BLaER1 (cell line): ENCODE data around the gene ADIRF.
"Not testable (repeated sequence)": the region's sequence is repeated elsewhere in the genome, so short reads cannot be mapped to it uniquely, and the experiment has no call there.

ENCODE experiments used
- H3K27ac ChIP-seq: shearing (Covaris generic); formaldehyde crosslinking; 2 replicates; pipeline ENCODE4 v1.8.1; 2022
- H3K27me3 ChIP-seq: shearing (Covaris generic); formaldehyde crosslinking; 2 replicates; pipeline ENCODE4 v1.8.1; 2022
- H3K36me3 ChIP-seq: shearing (Covaris generic); formaldehyde crosslinking; 2 replicates; pipeline ENCODE4 v1.8.1; 2022
- H3K4me1 ChIP-seq: shearing (Covaris generic); formaldehyde crosslinking; 2 replicates; pipeline ENCODE4 v1.8.1; 2022
- H3K4me2 ChIP-seq: shearing (Covaris generic); formaldehyde crosslinking; 2 replicates; pipeline ENCODE4 v1.8.1; 2022
- H3K4me3 ChIP-seq: shearing (Covaris generic); formaldehyde crosslinking; 2 replicates; pipeline ENCODE4 v1.8.1; 2022
- H3K9ac ChIP-seq: shearing (Covaris generic); formaldehyde crosslinking; 2 replicates; pipeline ENCODE4 v1.8.1; 2022
- H3K9me3 ChIP-seq: shearing (Covaris generic); formaldehyde crosslinking; 2 replicates; pipeline ENCODE4 v1.8.1; 2022
- H4K20me1 ChIP-seq: shearing (Covaris generic); formaldehyde crosslinking; 2 replicates; pipeline ENCODE4 v1.8.1; 2022
- Cebpa-rat ChIP-seq: shearing (Covaris generic); IDR thresholded peaks from 2 replicates; pipeline ENCODE4 v1.8.1; 2022

ADIRF gene

GRCh38 chr10:86969421-86970041 lies 1.2 kb downstream of the ADIRF start:
- H3K36me3 ChIP-seq: no peaks in the 10 kb centered on the region
- peaks cover 38% of the 10 kb centered on the region for H3K4me1 ChIP-seq
- no peak for TF ChIP-seq Cebpa-rat
- H3K9ac ChIP-seq: no peak overlapping the region
- H3K4me3 ChIP-seq: no peak overlapping the region
- H3K4me2 ChIP-seq: no peak overlapping the region
- peaks cover 45% of the 10 kb centered on the region for H3K27me3 ChIP-seq
- no peak overlapping the region for H3K27ac ChIP-seq
- H3K9me3 ChIP-seq: peaks cover 4% of the 10 kb centered on the region; the same call in 1 of the 2 replicates
- no peaks in the 10 kb centered on the region for H4K20me1 ChIP-seq

- Histone ChIP-seq H3K9ac (peak overlapping the region; percentile 71), H3K4me2 (peak overlapping the region; percentile 84), H3K27ac (peak overlapping the region; percentile 71), H4K20me1 (no peaks in the 10 kb centered on the region), H3K4me3 (peak overlapping the region; percentile 65), H3K4me1 (peaks cover 35% of the 10 kb centered on the region), H3K36me3 (no peaks in the 10 kb centered on the region), H3K27me3 (peaks cover 45% of the 10 kb centered on the region), H3K9me3 (peaks cover 4% of the 10 kb centered on the region; the same call in 1 of the 2 replicates)
- no peak for TF ChIP-seq Cebpa-rat
Measured at GRCh38 chr10:86970162-86970981, 2.1 kb downstream of the ADIRF start.

GRCh38 chr10:86970982-86971231 lies 2.6 kb downstream of the ADIRF start:
- Histone ChIP-seq H3K9me3 (peaks cover 4% of the 10 kb centered on the region; the same call in 1 of the 2 replicates), H4K20me1 (no peaks in the 10 kb centered on the region), H3K9ac (peak overlapping the region; percentile 71), H3K27me3 (peaks cover 45% of the 10 kb centered on the region), H3K4me3 (peak overlapping the region; percentile 65), H3K36me3 (no peaks in the 10 kb centered on the region), H3K27ac (peak overlapping the region; percentile 71), H3K4me1 (peaks cover 35% of the 10 kb centered on the region), H3K4me2 (peak overlapping the region; percentile 84)
- TF ChIP-seq Cebpa-rat: no peak

- Histone ChIP-seq H3K27me3 (peaks cover 45% of the 10 kb centered on the region), H4K20me1 (no peaks in the 10 kb centered on the region), H3K4me2 (peak overlapping the region; percentile 84), H3K9me3 (peaks cover 4% of the 10 kb centered on the region; the same call in 1 of the 2 replicates), H3K4me1 (peaks cover 31% of the 10 kb centered on the region), H3K36me3 (no peaks in the 10 kb centered on the region), H3K4me3 (peak overlapping the region; percentile 65), H3K27ac (peak overlapping the region; percentile 71), H3K9ac (peak overlapping the region; percentile 71)
- no peak for TF ChIP-seq Cebpa-rat
Measured at GRCh38 chr10:86971232-86971991, 3.1 kb downstream of the ADIRF start.

GRCh38 chr10:86972613-86973380 lies 4.5 kb downstream of the ADIRF start:
- Histone ChIP-seq H3K27me3 (peaks cover 41% of the 10 kb centered on the region), H3K4me1 (peaks cover 22% of the 10 kb centered on the region), H3K4me3 (no peak overlapping the region), H3K36me3 (no peaks in the 10 kb centered on the region), H3K4me2 (no peak overlapping the region), H4K20me1 (no peaks in the 10 kb centered on the region), H3K9ac (no peak overlapping the region), H3K27ac (no peak overlapping the region), H3K9me3 (peaks cover 4% of the 10 kb centered on the region; the same call in 1 of the 2 replicates)
- no peak for TF ChIP-seq Cebpa-rat

GRCh38 chr10:86974484-86974883 lies 6.2 kb downstream of the ADIRF start:
- peaks cover 22% of the 10 kb centered on the region for H3K4me1 ChIP-seq
- H3K4me3 ChIP-seq: no peak overlapping the region
- TF ChIP-seq Cebpa-rat: no peak
- H3K4me2 ChIP-seq: no peak overlapping the region
- no peak overlapping the region for H3K9ac ChIP-seq
- peaks cover 4% of the 10 kb centered on the region; the same call in 1 of the 2 replicates for H3K9me3 ChIP-seq
- H3K27me3 ChIP-seq: peaks cover 24% of the 10 kb centered on the region
- H3K36me3 ChIP-seq: no peaks in the 10 kb centered on the region
- no peaks in the 10 kb centered on the region for H4K20me1 ChIP-seq
- no peak overlapping the region for H3K27ac ChIP-seq

- H3K36me3 ChIP-seq: no peaks in the 10 kb centered on the region
- H4K20me1 ChIP-seq: no peaks in the 10 kb centered on the region
- H3K4me2 ChIP-seq: no peak overlapping the region
- no peak overlapping the region for H3K27ac ChIP-seq
- peaks cover 4% of the 10 kb centered on the region; the same call in 1 of the 2 replicates for H3K27me3 ChIP-seq
- peaks cover 2% of the 10 kb centered on the region; the same call in 1 of the 2 replicates for H3K9me3 ChIP-seq
- TF ChIP-seq Cebpa-rat: no peak
- H3K4me3 ChIP-seq: no peak overlapping the region
- peaks cover 14% of the 10 kb centered on the region for H3K4me1 ChIP-seq
- H3K9ac ChIP-seq: no peak overlapping the region
Measured at GRCh38 chr10:86976362-86977056, 8.2 kb downstream of the ADIRF start.

GRCh38 chr10:86978457-86978856 lies 10.2 kb downstream of the ADIRF start:
- H3K36me3 ChIP-seq, H3K27me3 ChIP-seq, H3K9ac ChIP-seq, H3K4me1 ChIP-seq, H3K27ac ChIP-seq, H4K20me1 ChIP-seq, H3K4me3 ChIP-seq, H3K4me2 ChIP-seq, H3K9me3 ChIP-seq: not testable (repeated sequence)

GRCh38 chr10:86979296-86979818 lies 11.1 kb downstream of the ADIRF start:
- Histone ChIP-seq H3K9ac (no peak overlapping the region), H3K27me3 (no peaks in the 10 kb centered on the region), H3K4me1 (peaks cover 7% of the 10 kb centered on the region; the same call in 1 of the 2 replicates), H4K20me1 (no peaks in the 10 kb centered on the region), H3K4me3 (no peak overlapping the region), H3K9me3 (no peaks in the 10 kb centered on the region), H3K4me2 (no peak overlapping the region), H3K36me3 (no peaks in the 10 kb centered on the region), H3K27ac (no peak overlapping the region)
- no peak for TF ChIP-seq Cebpa-rat
